OCI-M2 (cell line): Measurements from ENCODE around the gene HHIP.

ENCODE experiments used
- DNase-seq: peaks from one replicate; lab custom pipeline; 2025; ENCODE audit not compliant: unreplicated experiment; lab: John Stamatoyannopoulos, UW

Gene HHIP

GRCh38 chr4:144701683-144702233, 55.8 kb downstream of the HHIP start:
- no peak for DNase-seq

- DNase-seq = no peak
These were observed 57.5 kb downstream of the HHIP start for GRCh38 chr4:144703494-144703893.

GRCh38 chr4:144705601-144706590, 59.9 kb downstream of the HHIP start:
- DNase-seq = no peak

- DNase-seq = no peak
These were observed 63.2 kb downstream of the HHIP start for GRCh38 chr4:144709159-144709558.

GRCh38 chr4:144709793-144710525, 64.0 kb downstream of the HHIP start:
- no peak for DNase-seq

GRCh38 chr4:144710526-144710912, 64.6 kb downstream of the HHIP start:
- DNase-seq = no peak

GRCh38 chr4:144711700-144712456, 65.9 kb downstream of the HHIP start:
- DNase-seq = no peak

- DNase-seq = no peak
These were observed 66.8 kb downstream of the HHIP start for GRCh38 chr4:144712775-144713174.

GRCh38 chr4:144714166-144714565, 68.2 kb downstream of the HHIP start:
- DNase-seq = no peak

GRCh38 chr4:144715230-144715629, 69.3 kb downstream of the HHIP start:
- DNase-seq = no peak

GRCh38 chr4:144716778-144717177, 70.8 kb downstream of the HHIP start:
- no peak for DNase-seq

GRCh38 chr4:144718958-144719512, 73.1 kb downstream of the HHIP start:
- no peak for DNase-seq

GRCh38 chr4:144720491-144720890, 74.5 kb downstream of the HHIP start:
- no peak for DNase-seq

GRCh38 chr4:144721994-144722393, 76.0 kb downstream of the HHIP start:
- no peak for DNase-seq

GRCh38 chr4:144723471-144723870, 77.5 kb downstream of the HHIP start:
- no peak for DNase-seq

- DNase-seq = no peak
These were observed 83.2 kb downstream of the HHIP start for GRCh38 chr4:144729175-144729574.

- no peak for DNase-seq
These were observed 86.8 kb downstream of the HHIP start for GRCh38 chr4:144732584-144733428.

GRCh38 chr4:144733566-144733965, 87.6 kb downstream of the HHIP start:
- no peak for DNase-seq

- no peak for DNase-seq
These were observed 88.6 kb downstream of the HHIP start for GRCh38 chr4:144734522-144734921.

GRCh38 chr4:144738649-144739048, 92.7 kb downstream of the HHIP start:
- DNase-seq = no peak
